Measurements from ENCODE around the gene BTN1A1. TPM values are rescaled to one million over a fixed set of nuclear protein-coding genes. Genes with fewer than 3 reads are reported as not detected.

The BTN1A1 gene
- total RNA-seq, 1 donor from 2014 or later = not detected

- peaks cover 12% of the 10 kb centered on the region for H3K9me3 Mint-ChIP-seq
- no peak for DNase-seq (ENCODE audit: low spot score)
- peaks cover 4% of the 10 kb centered on the region for H3K27me3 Mint-ChIP-seq (ENCODE audit: insufficient read depth)
- H3K27ac Mint-ChIP-seq = no peak overlapping the region
- no peak overlapping the region for H3K4me3 Mint-ChIP-seq
- H3K36me3 Mint-ChIP-seq (ENCODE audit: low read depth) = peaks cover 3% of the 10 kb centered on the region
- intact Hi-C loops (cut with micrococcal nuclease) = no loop called here
- H3K4me1 Mint-ChIP-seq (ENCODE audit: low read depth) = peaks cover 5% of the 10 kb centered on the region
Measured at GRCh38 chr6:26482338-26482737, 17.8 kb upstream of the BTN1A1 start.

DNA sequence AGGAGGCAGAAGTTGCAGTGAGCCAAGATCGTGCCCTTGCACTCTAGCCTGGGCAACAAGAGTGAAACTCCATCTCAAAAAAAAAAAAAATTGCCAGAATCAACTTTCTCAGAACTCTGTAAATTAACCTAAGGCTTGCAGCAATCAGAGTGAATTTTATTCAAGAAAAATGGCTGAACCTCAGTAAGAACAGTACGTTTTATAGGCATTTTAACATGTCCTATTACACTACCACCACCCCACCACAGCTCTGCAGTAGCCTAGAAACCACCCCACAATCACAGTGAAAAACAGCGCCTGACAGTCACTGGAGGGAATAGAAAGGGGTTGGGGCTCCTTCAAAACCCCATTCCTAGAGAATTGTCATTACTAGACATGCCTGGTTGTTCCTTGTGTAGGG, 16.4 kb upstream of the BTN1A1 start:
- intact Hi-C loops (cut with micrococcal nuclease) = no loop called here
- Mint-ChIP-seq H3K4me1 (ENCODE audit: low read depth) (peaks cover 4% of the 10 kb centered on the region), H3K27me3 (ENCODE audit: insufficient read depth) (peaks cover 6% of the 10 kb centered on the region), H3K36me3 (ENCODE audit: low read depth) (peaks cover 7% of the 10 kb centered on the region), H3K4me3 (no peak overlapping the region), H3K27ac (no peak overlapping the region), H3K9me3 (peaks cover 20% of the 10 kb centered on the region)
- DNase-seq (ENCODE audit: low spot score) = no peak

- Mint-ChIP-seq H3K4me3 (no peak overlapping the region), H3K4me1 (ENCODE audit: low read depth) (peaks cover 4% of the 10 kb centered on the region), H3K36me3 (ENCODE audit: low read depth) (peaks cover 7% of the 10 kb centered on the region), H3K27ac (no peak overlapping the region), H3K9me3 (peaks cover 20% of the 10 kb centered on the region), H3K27me3 (ENCODE audit: insufficient read depth) (peaks cover 6% of the 10 kb centered on the region)
- intact Hi-C loops (cut with micrococcal nuclease) = no loop called here
- DNase-seq (ENCODE audit: low spot score) = no peak
Measured at GRCh38 chr6:26484161-26484560, 15.9 kb upstream of the BTN1A1 start.

GRCh38 chr6:26485112-26485780, 14.9 kb upstream of the BTN1A1 start:
- H3K36me3 Mint-ChIP-seq (ENCODE audit: low read depth) = peaks cover 7% of the 10 kb centered on the region
- peaks cover 4% of the 10 kb centered on the region for H3K4me1 Mint-ChIP-seq (ENCODE audit: low read depth)
- peaks cover 6% of the 10 kb centered on the region for H3K27me3 Mint-ChIP-seq (ENCODE audit: insufficient read depth)
- intact Hi-C loops (cut with micrococcal nuclease) = no loop called here
- DNase-seq (ENCODE audit: low spot score) = no peak
- H3K9me3 Mint-ChIP-seq = peaks cover 20% of the 10 kb centered on the region
- H3K27ac Mint-ChIP-seq = no peak overlapping the region
- no peak overlapping the region for H3K4me3 Mint-ChIP-seq

DNA sequence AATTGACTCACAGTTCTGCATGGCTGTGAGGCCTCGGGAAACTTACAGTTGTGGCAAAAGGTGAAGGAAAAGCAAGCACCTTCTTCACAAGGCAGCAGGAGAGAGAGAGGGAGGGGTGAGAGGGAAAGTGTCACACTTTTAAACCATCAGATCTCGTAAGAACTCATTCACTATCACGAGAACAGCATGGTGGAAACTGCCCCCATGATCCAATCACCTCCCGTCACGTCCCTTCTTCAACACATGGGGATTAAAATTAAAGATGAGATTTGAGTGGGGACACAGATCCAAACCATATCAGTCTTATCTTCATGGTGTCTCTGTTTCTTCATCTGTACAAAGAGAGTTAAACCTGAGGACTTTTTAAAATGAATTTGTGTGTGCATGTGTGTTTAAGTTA, 13.7 kb upstream of the BTN1A1 start:
- Mint-ChIP-seq H3K27me3 (ENCODE audit: insufficient read depth) (peaks cover 2% of the 10 kb centered on the region), H3K36me3 (ENCODE audit: low read depth) (peaks cover 4% of the 10 kb centered on the region), H3K4me3 (no peak overlapping the region), H3K4me1 (ENCODE audit: low read depth) (peaks cover 9% of the 10 kb centered on the region), H3K9me3 (peaks cover 20% of the 10 kb centered on the region), H3K27ac (no peak overlapping the region)
- intact Hi-C loops (cut with micrococcal nuclease) = no loop called here
- DNase-seq (ENCODE audit: low spot score) = no peak

GRCh38 chr6:26487466-26487865, 12.6 kb upstream of the BTN1A1 start:
- Mint-ChIP-seq H3K4me1 (ENCODE audit: low read depth) (peaks cover 11% of the 10 kb centered on the region), H3K27me3 (ENCODE audit: insufficient read depth) (peaks cover 2% of the 10 kb centered on the region), H3K27ac (no peak overlapping the region), H3K36me3 (ENCODE audit: low read depth) (peaks cover 4% of the 10 kb centered on the region), H3K4me3 (no peak overlapping the region), H3K9me3 (peaks cover 20% of the 10 kb centered on the region)
- no peak for DNase-seq (ENCODE audit: low spot score)
- intact Hi-C loops (cut with micrococcal nuclease) = no loop called here

- no peak overlapping the region for H3K27ac Mint-ChIP-seq
- peaks cover 2% of the 10 kb centered on the region for H3K27me3 Mint-ChIP-seq (ENCODE audit: insufficient read depth)
- H3K4me3 Mint-ChIP-seq = no peak overlapping the region
- intact Hi-C loops (cut with micrococcal nuclease) = no loop called here
- H3K36me3 Mint-ChIP-seq (ENCODE audit: low read depth) = peaks cover 6% of the 10 kb centered on the region
- H3K4me1 Mint-ChIP-seq (ENCODE audit: low read depth) = peaks cover 39% of the 10 kb centered on the region
- no peak for DNase-seq (ENCODE audit: low spot score)
- H3K9me3 Mint-ChIP-seq = peaks cover 20% of the 10 kb centered on the region
Measured at GRCh38 chr6:26489996-26490964, 9.8 kb upstream of the BTN1A1 start.

GRCh38 chr6:26491604-26492003, 8.5 kb upstream of the BTN1A1 start:
- intact Hi-C loops (cut with micrococcal nuclease) = loop anchor here (2.0 kb wide), 1 partner anchor 35 kb away; the partner anchor contains the start of gene BTN2A1
- peaks cover 14% of the 10 kb centered on the region for H3K9me3 Mint-ChIP-seq
- peaks cover 6% of the 10 kb centered on the region for H3K36me3 Mint-ChIP-seq (ENCODE audit: low read depth)
- H3K27ac Mint-ChIP-seq = no peak overlapping the region
- H3K4me1 Mint-ChIP-seq (ENCODE audit: low read depth) = peaks cover 39% of the 10 kb centered on the region
- DNase-seq (ENCODE audit: low spot score) = no peak
- H3K27me3 Mint-ChIP-seq (ENCODE audit: insufficient read depth) = peaks cover 4% of the 10 kb centered on the region
- no peak overlapping the region for H3K4me3 Mint-ChIP-seq

GRCh38 chr6:26493258-26493657, 6.8 kb upstream of the BTN1A1 start:
- Mint-ChIP-seq H3K4me3 (peak overlapping the region; percentile 49), H3K27me3 (ENCODE audit: insufficient read depth) (peaks cover 8% of the 10 kb centered on the region), H3K27ac (no peak overlapping the region), H3K9me3 (no peaks in the 10 kb centered on the region), H3K4me1 (ENCODE audit: low read depth) (peaks cover 45% of the 10 kb centered on the region), H3K36me3 (ENCODE audit: low read depth) (peaks cover 2% of the 10 kb centered on the region)
- intact Hi-C loops (cut with micrococcal nuclease) = loop anchor here (1.0 to 2.0 kb wide), 2 partner anchors 19 to 36 kb away; partner anchors contain the start of gene BTN2A1
- no peak for DNase-seq (ENCODE audit: low spot score)

DNA sequence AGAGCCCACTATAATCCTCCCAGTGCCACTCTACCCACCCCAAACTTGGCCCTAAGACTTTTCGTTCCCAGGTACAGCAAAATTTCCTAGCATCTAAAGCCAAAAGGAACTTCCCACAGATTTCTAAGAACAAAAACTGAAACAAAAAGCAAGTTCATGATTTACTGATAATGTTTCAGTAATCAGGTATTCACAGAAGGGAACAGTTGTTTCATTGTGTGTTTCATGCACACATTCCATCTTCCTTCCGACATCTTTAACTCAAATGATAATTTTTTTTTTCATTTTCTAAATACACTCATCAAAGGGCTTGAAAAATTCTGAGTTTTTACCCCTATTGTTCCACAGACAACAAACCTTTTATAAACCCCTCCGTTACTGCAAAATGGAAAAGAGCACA, 6.0 kb upstream of the BTN1A1 start:
- no peaks in the 10 kb centered on the region for H3K9me3 Mint-ChIP-seq
- H3K27me3 Mint-ChIP-seq (ENCODE audit: insufficient read depth) = peaks cover 8% of the 10 kb centered on the region
- H3K4me3 Mint-ChIP-seq = peak overlapping the region; percentile 49
- H3K36me3 Mint-ChIP-seq (ENCODE audit: low read depth) = peaks cover 2% of the 10 kb centered on the region
- intact Hi-C loops (cut with micrococcal nuclease) = no loop called here
- no peak for DNase-seq (ENCODE audit: low spot score)
- H3K4me1 Mint-ChIP-seq (ENCODE audit: low read depth) = peaks cover 45% of the 10 kb centered on the region
- H3K27ac Mint-ChIP-seq = peak overlapping the region; percentile 49

DNA sequence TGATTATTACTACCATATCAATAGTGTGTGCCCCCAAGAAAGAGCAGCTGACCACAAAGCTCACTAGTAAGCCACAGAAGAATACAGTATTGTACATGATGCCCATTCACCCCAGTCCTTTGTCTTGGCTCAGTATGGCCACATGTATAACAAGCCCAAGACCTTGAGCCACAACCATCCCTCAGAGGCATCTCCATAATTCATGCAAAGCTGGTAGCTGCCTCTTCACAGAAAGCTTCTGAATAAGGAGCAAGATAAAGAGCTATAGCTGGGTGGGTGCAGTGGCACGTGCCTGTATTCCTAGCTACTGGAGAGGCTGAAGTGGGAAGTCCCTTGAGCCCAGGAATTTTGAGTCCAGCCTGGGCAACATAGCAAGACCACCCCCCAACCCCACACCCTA, 4.8 kb upstream of the BTN1A1 start:
- H3K27ac Mint-ChIP-seq = no peak overlapping the region
- H3K27me3 Mint-ChIP-seq (ENCODE audit: insufficient read depth) = peaks cover 11% of the 10 kb centered on the region
- no peak overlapping the region for H3K4me3 Mint-ChIP-seq

GRCh38 chr6:26497610-26498009, 2.5 kb upstream of the BTN1A1 start:
- Mint-ChIP-seq H3K27ac (no peak overlapping the region), H3K27me3 (ENCODE audit: insufficient read depth) (peaks cover 32% of the 10 kb centered on the region), H3K9me3 (no peaks in the 10 kb centered on the region), H3K4me1 (ENCODE audit: low read depth) (peaks cover 50% of the 10 kb centered on the region), H3K36me3 (ENCODE audit: low read depth) (peaks cover 9% of the 10 kb centered on the region), H3K4me3 (no peak overlapping the region)
- intact Hi-C loops (cut with micrococcal nuclease) = no loop called here
- DNase-seq (ENCODE audit: low spot score) = no peak

More for the DNA sequence above, 4.8 kb upstream of the BTN1A1 start:
- DNase-seq (ENCODE audit: low spot score) = no peak
- no peaks in the 10 kb centered on the region for H3K9me3 Mint-ChIP-seq
- intact Hi-C loops (cut with micrococcal nuclease) = no loop called here
- peaks cover 2% of the 10 kb centered on the region for H3K36me3 Mint-ChIP-seq (ENCODE audit: low read depth)
- H3K4me1 Mint-ChIP-seq (ENCODE audit: low read depth) = peaks cover 49% of the 10 kb centered on the region

GRCh38 chr6:26501482-26501986, 1.4 kb downstream of the BTN1A1 start:
- intact Hi-C loops (cut with micrococcal nuclease) = loop anchor here (2.0 kb wide), 1 partner anchor 13 kb away; no protein-coding TSS in a partner anchor
- H3K4me1 Mint-ChIP-seq (ENCODE audit: low read depth) = peaks cover 24% of the 10 kb centered on the region
- H3K4me3 Mint-ChIP-seq = peak overlapping the region; percentile 82
- peaks cover 9% of the 10 kb centered on the region for H3K36me3 Mint-ChIP-seq (ENCODE audit: low read depth)
- no peaks in the 10 kb centered on the region for H3K9me3 Mint-ChIP-seq
- no peak overlapping the region for H3K27ac Mint-ChIP-seq
- H3K27me3 Mint-ChIP-seq (ENCODE audit: insufficient read depth) = peaks cover 55% of the 10 kb centered on the region
- peak; percentile 5 for DNase-seq (ENCODE audit: low spot score)
